CD4-positive, alpha-beta T cell (primary cell): ENCODE results near the gene ABCD3. TPM values are rescaled to one million over a fixed set of nuclear protein-coding genes. Genes with fewer than 3 reads are reported as not detected.

ENCODE experiments used
- total RNA-seq, 174 experiments: library from RNA in 2 of 174; stranded (reverse) in 2 of 174; gene quantifications; one replicate each; pipeline ENCODE4 v1.2.3 and lab custom pipeline; 2021 to 2026

Gene ABCD3
- total RNA-seq, 2 experiments from 2014 or later = 13.0 to 13.5 TPM

Other genes with a start within 250 kb of the ABCD3 start
- gene ARHGAP29, start 180.8 kb upstream of the ABCD3 start, total RNA-seq = not detected
- gene F3, start 123.4 kb downstream of the ABCD3 start, total RNA-seq = not detected